Right lobe of liver (tissue), 4 donors: Measurements from ENCODE around the gene ANKK1.

Experiments
- POLR2A ChIP-seq: fragments of 450-650 bp; IDR thresholded peaks from one replicate; pipeline ENCODE4 v1.6.1; 2017; ENCODE audit warnings: antibody characterized with exemption, mild to moderate bottlenecking
- TF ChIP-seq, protein P1 (sequence below), 4 donors: fragments of 200-600 bp in 3 of 4; fragments of 450-650 bp in 1 of 4; IDR thresholded peaks; one replicate each; pipeline versions ENCODE4 v1.5.1 to v1.8.0; 2016 to 2022; ENCODE audit warnings: antibody characterized with exemption in 4 of 4, mild to moderate bottlenecking in 2 of 4
- donor health status: DM: no; HTN: no; CAD: no.
- donor health status: DM: no; HTN: no; CAD: no.
- donor health status: DM: no; HTN: yes; CAD: no.

DNA sequence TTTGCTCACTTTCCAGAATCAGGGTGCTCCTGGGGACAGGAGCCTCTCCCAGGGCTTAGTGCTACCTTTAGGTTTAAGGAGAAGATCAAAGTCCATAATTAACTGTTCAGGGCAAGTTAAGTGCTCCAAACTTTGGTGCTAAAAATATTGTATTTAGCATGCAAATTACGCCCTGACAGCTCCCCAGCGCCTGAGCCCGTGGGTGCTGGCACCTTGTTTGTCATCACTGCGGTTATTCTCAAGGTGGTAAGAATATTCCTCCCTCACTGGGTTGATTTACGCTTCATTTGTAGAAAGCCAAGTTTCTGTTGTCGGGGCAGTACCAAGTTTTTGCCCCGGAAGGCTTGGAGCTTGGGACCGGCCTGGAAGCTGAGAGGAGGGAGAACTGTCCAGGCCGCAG, 21.3 kb downstream of the ANKK1 start:
- TF ChIP-seq, protein P1, sequence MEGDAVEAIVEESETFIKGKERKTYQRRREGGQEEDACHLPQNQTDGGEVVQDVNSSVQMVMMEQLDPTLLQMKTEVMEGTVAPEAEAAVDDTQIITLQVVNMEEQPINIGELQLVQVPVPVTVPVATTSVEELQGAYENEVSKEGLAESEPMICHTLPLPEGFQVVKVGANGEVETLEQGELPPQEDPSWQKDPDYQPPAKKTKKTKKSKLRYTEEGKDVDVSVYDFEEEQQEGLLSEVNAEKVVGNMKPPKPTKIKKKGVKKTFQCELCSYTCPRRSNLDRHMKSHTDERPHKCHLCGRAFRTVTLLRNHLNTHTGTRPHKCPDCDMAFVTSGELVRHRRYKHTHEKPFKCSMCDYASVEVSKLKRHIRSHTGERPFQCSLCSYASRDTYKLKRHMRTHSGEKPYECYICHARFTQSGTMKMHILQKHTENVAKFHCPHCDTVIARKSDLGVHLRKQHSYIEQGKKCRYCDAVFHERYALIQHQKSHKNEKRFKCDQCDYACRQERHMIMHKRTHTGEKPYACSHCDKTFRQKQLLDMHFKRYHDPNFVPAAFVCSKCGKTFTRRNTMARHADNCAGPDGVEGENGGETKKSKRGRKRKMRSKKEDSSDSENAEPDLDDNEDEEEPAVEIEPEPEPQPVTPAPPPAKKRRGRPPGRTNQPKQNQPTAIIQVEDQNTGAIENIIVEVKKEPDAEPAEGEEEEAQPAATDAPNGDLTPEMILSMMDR (IDR thresholded peaks at IDR 0.05) = no peak
- TF ChIP-seq POLR2A = no peak
